ENCODE data around the gene MEIS2.

- no peak for TF ChIP-seq POLR2A (IDR thresholded peaks at IDR 0.05)
- no peak for TF ChIP-seq CTCF (IDR thresholded peaks at IDR 0.05)
Observed at GRCh38 chr15:36914466-36914865, 185.9 kb downstream of the MEIS2 start.

Measured in Peyer's patch (tissue), 4 donors.